HG03108 (cell line): Measurements from ENCODE around the gene MDC1.

Source experiments
- ATAC-seq: cut with Tn5 transposase; IDR thresholded peaks from one replicate; pipeline ENCODE4 v1.9.1; 2021; ENCODE audit warnings: moderate library complexity; ENCODE audit not compliant: unreplicated experiment

Gene MDC1

GRCh38 chr6:30707281-30707850, 9.7 kb downstream of the MDC1 start:
- ATAC-seq, result no peak

GRCh38 chr6:30705620-30706019, 11.5 kb downstream of the MDC1 start:
- ATAC-seq, result no peak

- no peak for ATAC-seq
Observed at GRCh38 chr6:30703821-30704220, 13.3 kb downstream of the MDC1 start.

GRCh38 chr6:30703011-30703410, 14.1 kb downstream of the MDC1 start:
- no peak for ATAC-seq

GRCh38 chr6:30700340-30700739, 16.7 kb downstream of the MDC1 start:
- no peak for ATAC-seq

GRCh38 chr6:30696432-30696831, 20.6 kb downstream of the MDC1 start:
- ATAC-seq, result no peak

GRCh38 chr6:30691208-30691847, 25.8 kb downstream of the MDC1 start:
- no peak for ATAC-seq

GRCh38 chr6:30690403-30691207, 26.5 kb downstream of the MDC1 start, which contains the start of gene NRM:
Gene NRM (minus strand): TSS chr6:30690984. CDS start chr6:30690974, 10 bp downstream.
- peak; percentile 26 for ATAC-seq

- ATAC-seq, result no peak
Observed at GRCh38 chr6:30689985-30690384, 27.1 kb downstream of the MDC1 start.

GRCh38 chr6:30689022-30689865, 27.8 kb downstream of the MDC1 start:
- ATAC-seq, result no peak

GRCh38 chr6:30688569-30688968, 28.5 kb downstream of the MDC1 start:
- ATAC-seq, result peak; percentile 16

- ATAC-seq, result no peak
Observed at GRCh38 chr6:30687659-30688431, 29.2 kb downstream of the MDC1 start.

- ATAC-seq, result peak; percentile 44
Observed at GRCh38 chr6:30686908-30687658, 30.0 kb downstream of the MDC1 start.

GRCh38 chr6:30686009-30686907, 30.8 kb downstream of the MDC1 start, which contains the start of gene PPP1R18:
Gene PPP1R18 (minus strand): TSS chr6:30686645. CDS start chr6:30686018, 627 bp downstream.
- ATAC-seq, result no peak

GRCh38 chr6:30685157-30686008, 31.7 kb downstream of the MDC1 start:
- ATAC-seq, result no peak

- no peak for ATAC-seq
Observed at GRCh38 chr6:30684386-30685156, 32.5 kb downstream of the MDC1 start.

- ATAC-seq, result no peak
Observed at GRCh38 chr6:30683980-30684338, 33.1 kb downstream of the MDC1 start.
